Femur (tissue), 1 donor: ENCODE results near the gene PPP1R12B.
"Not testable (repeated sequence)": the region's sequence is repeated elsewhere in the genome, so short reads cannot be mapped to it uniquely, and the experiment has no call there.

Experiments used
- DNase-seq: peaks from one replicate; pipeline ENCODE4 v3.0.0-alpha.2; 2017

PPP1R12B gene

DNA sequence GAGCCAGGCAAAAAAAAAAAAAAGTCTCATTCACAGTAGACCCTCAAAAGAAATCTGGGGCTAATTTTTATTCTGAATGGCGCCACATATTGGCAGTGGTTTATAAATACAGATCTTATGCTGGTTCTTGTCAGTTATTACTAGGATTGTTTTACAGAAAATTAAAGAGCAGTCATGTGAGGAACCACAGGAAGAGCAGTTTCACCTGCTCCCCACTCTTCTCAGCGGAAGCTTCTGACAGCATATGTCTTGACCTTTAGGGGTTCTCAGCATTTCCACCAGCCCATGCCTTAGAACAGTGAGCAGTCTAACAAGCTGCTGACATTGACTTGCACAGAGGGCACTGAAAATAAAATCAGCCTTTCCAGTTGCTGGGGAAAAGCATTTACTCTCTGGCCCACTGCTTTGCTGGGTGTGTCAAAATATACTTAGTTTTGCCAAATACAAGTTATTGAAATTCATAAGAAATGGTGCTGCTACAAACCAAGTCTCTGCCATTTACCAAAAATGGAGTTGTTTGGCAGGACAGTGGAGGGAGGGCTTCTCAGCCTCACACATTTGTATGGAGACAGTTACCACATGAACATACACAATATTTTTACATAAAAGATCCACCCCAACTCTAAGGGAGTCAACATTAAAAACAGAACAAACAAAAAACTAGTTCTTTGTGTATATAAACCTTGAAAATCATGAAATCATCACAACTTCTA lies 217.5 kb downstream of the PPP1R12B start:
- DNase-seq: no peak

DNA sequence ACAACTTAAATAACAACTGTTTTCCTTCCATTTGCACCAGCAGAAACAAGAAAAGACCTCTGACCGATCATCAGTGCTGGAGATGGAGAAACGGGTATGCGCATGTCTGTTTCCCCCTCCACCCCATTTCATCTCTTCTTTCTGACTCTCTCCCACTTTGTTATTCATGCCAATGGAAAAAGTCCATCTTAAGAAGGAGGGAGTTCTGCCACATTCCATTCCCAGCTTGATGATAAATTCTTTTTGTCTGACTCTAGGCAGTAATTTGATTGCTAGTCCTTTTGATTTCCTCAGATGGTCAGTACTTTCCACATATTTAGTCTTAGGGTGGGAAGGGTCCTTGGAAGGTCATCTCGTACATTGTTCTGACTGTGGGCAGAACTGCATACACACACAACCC lies 219.2 kb downstream of the PPP1R12B start:
- DNase-seq: no peak

DNA sequence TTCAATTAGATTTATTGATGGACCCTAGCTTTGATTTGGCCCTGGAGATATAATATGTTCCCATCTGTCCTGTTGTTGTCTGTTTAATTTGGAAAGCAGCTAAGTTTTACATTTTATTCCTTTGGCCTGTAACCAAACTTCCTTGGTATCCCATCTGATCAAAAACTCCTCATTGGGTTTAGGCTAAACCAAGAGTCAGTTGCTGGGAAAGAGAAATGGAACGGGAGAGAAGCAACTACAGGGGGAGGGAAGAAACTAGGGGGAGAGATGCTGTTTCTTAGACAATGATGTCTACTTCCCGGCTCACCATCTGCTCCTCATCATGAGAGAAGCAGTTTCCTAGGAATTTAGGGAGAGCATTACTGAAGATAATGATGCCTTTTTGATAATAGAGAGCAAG lies 219.9 kb downstream of the PPP1R12B start:
- DNase-seq: peak; percentile 37

DNA sequence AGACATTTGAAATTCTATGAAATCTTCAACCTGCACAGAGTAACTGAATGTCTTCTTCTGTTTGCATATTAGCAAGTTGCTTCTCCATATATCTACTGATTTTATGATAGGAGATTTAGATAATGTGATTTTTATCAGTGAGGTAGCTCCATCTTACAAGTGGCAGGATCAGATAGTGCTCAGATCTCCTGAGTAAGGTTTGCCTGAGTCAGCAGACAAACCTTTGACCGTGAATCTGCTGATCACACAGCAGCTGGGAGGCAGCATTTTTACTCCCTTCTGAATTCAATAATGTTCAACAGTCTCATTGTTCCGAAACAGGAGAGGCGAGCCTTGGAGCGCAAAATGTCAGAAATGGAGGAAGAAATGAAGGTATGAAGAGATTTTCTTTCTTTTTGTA lies 220.3 kb downstream of the PPP1R12B start:
- no peak for DNase-seq

DNA sequence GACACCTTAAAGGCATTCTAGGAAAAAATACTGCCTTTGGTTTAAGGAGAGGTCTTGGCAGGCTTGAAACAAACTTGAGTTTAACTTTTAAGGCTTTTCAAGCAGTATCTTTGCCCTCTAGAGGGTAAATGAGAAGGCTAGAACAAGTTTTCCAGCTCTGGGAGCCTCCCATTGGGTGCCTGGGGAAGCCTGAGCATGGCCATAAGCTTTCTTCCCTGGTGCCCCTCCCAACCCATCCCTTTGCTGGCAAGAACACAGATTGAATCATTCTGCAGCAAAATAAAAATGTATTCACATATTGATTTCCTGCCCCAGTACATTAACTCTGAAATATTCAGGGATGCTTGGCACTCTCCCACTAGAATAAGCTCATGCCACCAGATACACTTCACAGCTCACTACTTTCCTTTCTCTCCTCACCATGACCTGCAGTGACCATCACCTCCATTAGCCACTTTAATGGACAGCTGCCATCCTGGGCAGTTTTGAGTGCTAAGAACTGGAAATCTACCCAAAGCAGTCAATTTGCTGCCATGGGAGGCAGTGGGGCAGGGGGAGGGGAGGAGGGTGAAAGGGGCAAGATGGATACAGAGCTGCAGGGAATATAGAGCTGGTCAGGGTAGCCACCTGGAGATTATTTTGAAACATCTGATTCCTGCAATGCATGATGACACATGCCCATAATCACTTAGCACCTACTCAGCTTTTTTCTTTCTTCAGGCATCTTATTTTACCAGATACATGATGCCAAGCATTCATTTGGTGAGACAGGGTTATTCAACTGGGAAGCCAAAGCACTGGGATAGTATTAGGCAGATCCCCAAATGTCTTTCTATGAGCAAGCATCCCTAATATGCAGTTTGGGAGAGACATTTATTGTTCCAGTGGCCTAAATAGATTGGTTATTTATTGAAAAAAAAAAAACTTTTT lies 221.2 kb downstream of the PPP1R12B start:
- DNase-seq: no peak

DNA sequence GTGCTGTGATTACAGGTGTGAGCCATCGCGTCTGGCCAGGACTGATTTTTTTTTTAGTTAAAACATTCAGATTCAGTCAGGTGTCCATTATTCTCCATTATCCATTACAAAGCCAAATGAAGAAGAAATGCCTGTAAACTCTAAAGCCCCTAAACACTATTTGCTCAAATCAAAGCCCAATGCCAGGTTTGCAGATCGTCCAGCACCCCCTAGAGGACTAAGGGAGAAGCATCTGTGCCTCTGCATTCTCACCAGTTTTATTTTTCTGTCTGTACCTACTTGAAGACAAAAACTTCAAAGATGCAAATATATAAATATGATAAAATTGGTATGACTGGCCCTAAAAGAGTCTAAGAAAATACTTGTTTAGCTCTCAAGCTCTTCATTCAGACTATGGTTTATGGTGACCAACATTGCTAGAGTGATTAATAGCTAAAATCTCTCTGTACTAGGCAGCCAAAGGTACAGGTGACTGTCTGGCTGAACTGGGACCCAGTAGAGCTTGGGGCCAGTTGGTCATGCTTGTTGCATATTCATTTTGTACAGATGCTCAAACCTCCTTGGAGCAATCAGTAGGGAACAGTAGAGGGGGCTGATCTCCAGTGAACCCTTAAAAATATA lies 223.3 kb downstream of the PPP1R12B start:
- DNase-seq: peak; percentile 36

DNA sequence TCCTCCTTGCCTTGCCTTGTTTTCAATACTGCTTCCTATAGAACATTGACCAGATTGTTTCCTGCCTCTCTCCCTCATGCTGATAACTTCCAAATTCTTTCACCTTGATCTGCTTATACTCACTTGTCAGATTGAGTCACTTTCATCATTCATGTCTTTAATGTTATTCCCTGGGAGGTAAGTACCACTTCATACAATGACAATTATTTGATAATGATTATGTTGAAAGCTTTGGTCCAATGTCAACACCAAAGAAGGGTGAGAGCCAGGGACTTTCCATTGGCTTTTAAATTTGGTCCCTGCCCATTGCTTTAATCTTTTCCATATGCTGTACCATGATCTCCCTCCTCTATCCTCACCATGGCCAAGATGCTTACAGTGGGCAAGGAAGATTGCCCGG lies 224.4 kb downstream of the PPP1R12B start:
- no peak for DNase-seq

DNA sequence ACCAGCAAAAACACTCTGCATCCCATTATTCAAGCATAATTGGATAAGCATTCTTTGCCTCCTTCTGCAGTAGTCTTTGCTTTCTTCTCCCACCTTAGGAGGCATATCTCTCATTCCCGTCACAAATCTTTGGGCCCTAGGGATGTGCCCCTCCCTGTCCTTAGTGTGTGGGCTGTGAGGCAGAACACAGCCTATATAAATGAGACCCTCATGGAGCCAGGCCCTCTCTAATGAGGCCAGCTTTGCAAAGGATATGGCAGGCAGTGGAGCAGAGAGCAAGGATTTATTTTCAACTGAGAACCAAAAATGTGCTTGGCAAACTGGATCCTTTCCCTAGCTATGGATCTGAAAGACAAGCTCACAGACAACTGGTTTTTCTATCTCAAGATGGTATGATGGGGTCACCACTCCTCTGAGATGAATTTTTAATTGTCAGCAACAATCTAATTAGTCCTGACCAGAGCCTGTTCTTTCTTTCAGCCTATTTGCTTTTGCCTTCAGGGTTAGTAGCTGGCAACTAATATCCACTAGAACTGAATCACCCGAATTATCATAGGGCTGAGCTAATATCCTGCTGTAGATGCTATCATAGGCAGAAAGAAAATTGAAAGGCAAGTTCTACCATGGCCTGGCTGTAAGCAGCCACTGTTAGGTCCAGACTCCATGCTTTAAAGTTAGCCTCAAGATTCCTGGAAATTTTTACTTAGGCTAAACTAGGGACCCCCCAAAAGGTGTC lies 227.6 kb downstream of the PPP1R12B start:
- no peak for DNase-seq

DNA sequence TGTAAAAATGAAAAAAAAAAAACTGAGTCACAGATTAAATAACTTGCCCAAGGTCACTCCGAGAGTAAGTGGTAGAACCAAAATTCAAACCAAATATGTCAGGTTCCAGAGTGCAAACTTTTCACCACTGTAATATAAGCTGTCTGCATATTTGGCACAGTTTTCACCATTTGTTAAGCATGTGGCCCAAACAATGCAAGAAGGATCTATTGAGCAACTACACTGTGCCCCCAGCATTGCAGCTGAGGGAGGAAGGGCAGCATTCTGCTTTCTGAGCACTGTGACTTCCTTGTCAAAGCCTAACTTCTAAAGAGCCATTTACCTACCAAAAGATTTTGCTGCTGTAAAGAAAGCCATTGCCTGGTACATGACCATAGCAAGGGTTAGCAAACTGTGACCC lies 228.3 kb downstream of the PPP1R12B start:
- DNase-seq: no peak

DNA sequence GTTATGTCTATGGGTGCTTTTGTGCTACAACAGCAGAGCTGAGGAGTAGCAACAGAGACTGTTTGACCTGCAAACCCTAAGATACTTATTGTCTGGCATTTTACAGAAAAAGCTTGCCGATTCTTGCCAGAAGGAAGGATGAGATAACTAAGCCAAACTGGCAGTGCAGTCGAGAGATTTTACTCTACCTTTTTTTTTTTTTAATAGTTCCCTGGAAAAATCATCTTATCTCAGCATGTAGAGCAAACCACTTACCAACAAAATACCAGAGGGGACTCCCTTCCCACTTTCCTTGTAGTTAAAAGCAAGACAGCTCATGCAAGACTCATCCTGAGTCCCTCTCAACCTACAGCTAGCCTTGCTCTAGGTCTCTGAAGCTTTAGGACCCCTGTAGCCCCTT lies 228.9 kb downstream of the PPP1R12B start:
- DNase-seq: no peak

DNA sequence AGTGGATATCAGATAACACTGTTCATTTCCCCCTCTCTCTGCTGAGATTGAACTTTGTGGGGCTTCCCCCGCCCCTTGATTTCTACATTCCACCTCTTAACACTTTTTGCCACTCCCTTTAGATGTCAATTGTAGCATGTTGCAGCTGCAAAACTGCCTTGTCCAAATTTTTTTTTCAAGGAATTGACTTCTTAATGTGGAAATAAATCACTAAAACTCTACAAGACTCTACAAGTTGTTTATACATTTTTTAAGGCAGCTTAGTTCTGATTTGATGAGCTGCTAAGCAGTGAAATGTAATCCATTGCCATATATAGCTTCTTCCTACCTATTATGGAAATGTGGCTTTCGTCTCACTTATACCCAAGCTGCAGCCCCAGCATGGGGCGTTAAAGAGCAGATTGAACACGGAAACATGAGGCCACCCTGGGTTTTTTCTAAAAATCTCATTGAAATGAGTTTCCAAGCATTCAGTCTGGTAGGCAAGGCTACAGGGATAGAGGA lies 229.6 kb downstream of the PPP1R12B start:
- no peak for DNase-seq

DNA sequence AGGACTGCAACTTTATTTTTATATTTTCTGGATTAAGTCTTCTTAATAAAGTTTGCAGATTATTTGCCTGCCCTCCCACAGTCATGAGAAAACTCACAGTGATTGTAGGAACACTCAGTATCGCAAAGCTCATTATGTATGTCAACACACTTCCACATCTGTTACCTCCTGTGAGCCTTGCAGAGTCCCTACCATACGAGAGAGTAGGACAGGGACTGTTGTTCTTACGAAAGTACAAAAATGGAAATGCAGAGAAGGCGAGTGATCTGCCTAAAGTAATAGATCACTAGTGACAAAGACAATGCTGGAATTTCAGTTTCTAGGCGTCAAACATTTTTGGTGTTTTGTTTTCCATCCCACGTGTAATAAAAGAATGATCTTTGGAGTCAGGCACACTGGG lies 230.1 kb downstream of the PPP1R12B start:
- no peak for DNase-seq

DNA sequence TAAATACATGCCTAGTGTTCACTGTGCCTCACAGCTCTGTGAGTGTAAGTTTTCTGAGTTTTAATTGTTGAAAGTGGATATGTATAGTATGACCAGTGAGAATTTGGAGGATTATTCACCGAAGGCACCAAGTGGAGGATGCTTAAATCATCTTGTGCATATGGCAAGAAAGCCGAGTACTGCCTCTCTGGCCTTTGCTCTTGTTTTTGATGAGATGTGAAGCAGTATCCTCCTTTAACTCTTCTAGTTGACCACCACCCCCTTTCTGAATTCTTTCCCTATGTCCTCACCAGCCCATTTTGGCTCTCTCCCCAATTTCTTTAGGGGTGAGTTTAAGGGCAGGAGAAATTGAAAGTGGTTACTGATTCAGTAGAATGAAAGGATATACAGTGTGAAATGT lies 231.3 kb downstream of the PPP1R12B start:
- DNase-seq: peak; percentile 57

DNA sequence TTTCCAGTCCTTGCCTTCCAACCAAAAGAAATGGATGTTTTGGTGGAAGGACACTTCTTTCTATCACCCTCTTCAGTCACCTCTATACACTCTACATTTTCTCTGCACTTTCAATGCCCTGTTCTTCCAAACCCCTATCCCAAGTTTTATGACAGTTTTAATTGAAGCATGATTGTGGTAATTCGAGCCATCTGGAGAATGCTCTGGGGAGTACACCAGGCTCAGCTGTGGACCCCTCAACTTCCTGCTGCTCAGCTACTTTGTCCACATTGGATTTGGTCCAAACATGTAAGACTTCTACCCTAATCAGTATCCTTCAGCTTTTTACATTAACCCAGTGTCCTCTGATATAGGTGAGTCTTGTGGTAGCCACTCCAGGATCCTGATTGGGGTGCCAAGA lies 232.1 kb downstream of the PPP1R12B start:
- no peak for DNase-seq

DNA sequence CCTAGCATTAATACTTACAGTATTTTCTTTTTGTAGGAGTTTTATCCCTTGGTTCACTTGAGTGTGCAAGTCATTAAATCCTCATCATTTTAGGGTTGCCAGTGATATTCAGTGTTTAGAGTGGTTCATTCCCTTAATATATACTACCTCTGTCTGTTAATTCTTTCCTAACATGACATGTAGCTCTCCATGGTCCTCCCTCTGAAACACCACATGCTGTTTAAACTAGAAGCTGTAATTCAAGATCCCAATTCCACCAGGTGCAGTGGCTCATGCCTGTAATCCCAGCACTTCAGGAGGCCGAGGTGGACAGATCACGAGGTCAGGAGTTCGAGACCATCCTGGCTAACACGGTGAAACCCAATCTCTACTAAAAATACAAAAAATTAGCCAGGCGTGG lies 233.9 kb downstream of the PPP1R12B start:
- not testable (repeated sequence) for DNase-seq

DNA sequence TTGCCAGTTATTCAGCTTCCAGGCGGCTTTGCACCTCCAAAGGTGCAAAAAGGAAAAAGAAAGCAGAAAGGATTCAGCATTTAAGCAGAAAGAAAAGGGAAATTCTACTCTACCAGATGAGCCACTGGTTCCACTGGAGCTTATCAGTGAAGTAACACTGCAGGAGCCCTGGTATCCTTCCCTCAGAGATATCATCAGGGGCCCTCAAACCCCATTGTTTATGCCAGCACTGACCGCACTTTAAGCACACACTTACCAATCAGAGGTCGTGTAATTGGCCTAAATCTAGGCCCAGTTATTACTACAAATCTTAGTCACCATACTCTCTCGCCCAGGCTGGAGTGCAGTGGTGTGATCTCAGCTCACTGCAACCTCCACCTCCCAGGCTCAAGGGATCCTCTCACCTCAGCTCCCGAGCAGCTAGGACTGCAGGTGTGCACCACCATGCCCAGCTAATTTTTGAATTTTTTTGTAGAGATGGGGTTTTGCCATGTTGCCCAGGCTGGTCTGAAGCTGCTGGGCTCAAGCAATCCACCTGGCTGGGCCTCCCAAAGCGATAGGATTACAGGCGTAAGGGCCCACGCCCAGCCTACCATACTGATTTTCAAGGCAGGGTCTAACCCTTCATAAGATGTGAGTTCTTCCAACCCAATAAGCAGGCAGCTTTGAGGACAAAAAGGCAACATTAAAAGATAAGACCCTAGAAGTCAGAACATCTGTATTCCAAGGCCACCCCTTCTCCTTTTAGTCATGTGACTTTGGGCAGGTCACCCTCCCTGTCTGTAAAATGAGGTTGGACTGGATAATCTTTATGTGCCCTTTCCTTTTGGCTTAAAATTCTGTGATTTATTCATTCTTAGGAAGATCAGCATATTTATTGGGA lies 236.4 kb downstream of the PPP1R12B start:
- no peak for DNase-seq

DNA sequence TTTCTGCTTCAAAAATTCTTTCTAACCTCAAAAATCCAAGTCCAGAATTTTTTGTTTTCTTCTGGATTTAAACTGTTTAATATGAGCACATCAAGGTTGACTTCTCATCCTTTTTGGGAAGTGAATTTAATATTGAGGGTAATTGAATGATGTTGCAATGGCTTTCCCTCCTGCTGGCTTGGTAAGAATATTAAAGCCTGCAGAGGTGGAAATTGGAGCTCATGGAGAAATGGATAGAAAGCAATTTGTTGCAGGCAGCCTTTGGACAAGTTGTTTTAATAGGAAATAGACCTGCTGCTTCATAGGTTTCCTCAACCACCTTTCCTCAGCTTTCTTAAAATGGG lies 237.1 kb downstream of the PPP1R12B start:
- DNase-seq: no peak

DNA sequence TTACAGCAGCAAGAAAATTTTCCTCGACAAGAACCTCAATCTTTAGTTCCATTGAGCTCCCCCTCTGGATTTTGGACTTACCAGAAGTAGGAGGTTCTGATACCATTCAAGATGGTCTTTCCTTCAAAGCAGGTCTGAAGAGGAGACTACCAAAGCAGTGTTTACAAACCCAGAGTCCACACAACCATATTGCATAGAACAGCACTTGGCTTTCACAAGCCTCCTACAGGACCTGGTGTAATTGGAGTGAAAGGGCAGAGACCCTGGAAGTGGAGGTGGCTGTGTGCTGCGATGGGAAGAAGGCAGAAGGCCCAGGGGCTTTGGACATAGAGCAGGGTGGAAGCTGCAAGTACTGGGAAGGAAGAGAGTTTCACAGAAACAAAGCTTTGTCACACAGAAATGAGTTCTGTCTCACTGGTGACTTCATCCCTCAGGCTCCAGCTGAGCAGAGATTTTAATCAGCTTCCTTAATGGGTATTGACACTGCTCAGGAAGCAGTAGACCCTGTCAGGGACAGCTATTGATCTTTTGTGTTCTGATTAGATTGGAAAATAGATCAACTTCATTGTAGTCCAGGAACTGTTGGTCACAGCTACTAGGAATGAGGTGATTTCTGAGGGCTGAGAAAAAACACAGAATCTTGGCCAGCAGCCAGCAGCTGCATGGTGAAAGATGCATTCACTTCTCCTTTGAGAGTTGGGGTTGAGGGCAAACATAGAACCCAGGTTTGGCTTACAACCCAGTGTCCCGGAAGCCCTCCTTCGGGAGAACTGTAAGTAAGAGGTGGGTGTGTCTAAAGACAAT lies 237.7 kb downstream of the PPP1R12B start:
- DNase-seq: peak; percentile 64

DNA sequence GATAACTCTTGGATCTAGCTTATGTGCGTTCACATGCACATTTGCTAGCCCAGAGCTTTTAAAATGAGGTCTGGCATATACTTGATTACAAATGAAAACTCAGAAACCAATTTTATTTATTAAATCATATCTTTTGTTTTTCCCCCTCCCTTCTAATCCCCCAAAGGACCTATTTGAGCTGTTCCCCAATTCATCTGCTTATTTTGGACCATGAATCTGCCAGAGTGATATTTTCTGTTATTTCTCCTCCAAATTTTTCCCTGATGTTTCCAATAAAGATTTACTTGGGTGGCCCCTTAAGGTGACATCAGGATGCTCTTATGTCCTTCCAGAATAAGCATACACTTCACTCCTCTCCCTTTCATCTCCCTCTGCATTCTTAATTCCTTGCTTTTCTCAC lies 238.4 kb downstream of the PPP1R12B start:
- DNase-seq: no peak

DNA sequence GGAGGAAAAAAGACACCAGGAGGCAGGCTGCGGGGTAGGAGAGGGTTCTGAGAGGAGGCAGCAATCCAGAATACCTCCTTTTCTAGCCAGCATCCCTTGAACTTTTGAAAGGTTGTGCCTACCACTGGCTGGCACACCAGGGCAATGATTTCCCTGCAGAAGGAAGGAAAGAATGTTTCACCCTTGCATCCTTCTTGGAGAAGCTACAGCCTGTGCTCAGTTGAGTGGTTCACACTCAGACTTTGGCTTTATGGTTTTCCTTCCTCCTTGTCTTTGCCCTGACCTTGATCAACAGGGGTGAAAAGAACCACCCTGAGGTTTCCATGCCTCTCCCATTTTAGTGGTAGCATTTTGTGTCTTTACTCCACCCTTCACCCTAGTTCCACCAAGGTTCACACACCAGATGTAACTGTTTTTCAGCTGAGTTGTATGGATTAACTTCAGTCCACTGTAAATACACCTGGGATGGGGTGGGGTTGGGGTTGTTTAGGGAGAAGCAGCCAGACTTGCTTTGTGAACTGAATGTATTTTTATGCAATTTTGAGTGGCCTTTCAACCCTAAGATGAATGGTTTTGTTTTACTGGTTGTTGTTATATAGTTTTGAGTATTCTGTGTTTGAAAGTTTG lies 239.5 kb downstream of the PPP1R12B start:
- no peak for DNase-seq
